H54 (cell line): ENCODE measurements around the gene RBM39.
"Not testable (repeated sequence)": the region's sequence is repeated elsewhere in the genome, so short reads cannot be mapped to it uniquely, and the experiment has no call there.

ENCODE experiments used
- DNase-seq: peaks from one replicate; pipeline ENCODE4 v3.0.0; 2011; ENCODE audit warnings: low spot score, mixed read lengths; ENCODE audit not compliant: insufficient read length
- FAIRE-seq: peaks from 3 replicates; lab custom pipeline; 2011; peaks lifted over from hg19 to GRCh38; lab: Jason Lieb, UNC
- POLR2A ChIP-seq: IDR thresholded peaks from 2 replicates; pipeline ENCODE4 v1.6.1; 2011; ENCODE audit warnings: low read depth, mild to moderate bottlenecking, low read length

Gene RBM39

GRCh38 chr20:35702051-35702823 lies 39.8 kb downstream of the RBM39 start:
- no peak for FAIRE-seq
- no peak for DNase-seq
- TF ChIP-seq POLR2A, result no peak

- FAIRE-seq, result no peak
- no peak for TF ChIP-seq POLR2A
- DNase-seq, result no peak
Measured at GRCh38 chr20:35700625-35701148, 41.4 kb downstream of the RBM39 start.

GRCh38 chr20:35699957-35700624 lies 42.0 kb downstream of the RBM39 start:
- no peak for TF ChIP-seq POLR2A
- no peak for FAIRE-seq
- no peak for DNase-seq

- TF ChIP-seq POLR2A, result peak; percentile 69
- FAIRE-seq (no peak), DNase-seq (peak; percentile 85)
Measured at GRCh38 chr20:35699127-35699956, 42.7 kb downstream of the RBM39 start, which contains the start of the genes NFS1 and ROMO1. TSS of gene NFS1 (minus strand) at chr20:35699352. CDS start at chr20:35699288, 64 bp downstream. TSS of gene ROMO1 (plus strand) at chr20:35699405. CDS start at chr20:35699633, 228 bp downstream.

- no peak for DNase-seq
- TF ChIP-seq POLR2A, result no peak
- no peak for FAIRE-seq
Measured at GRCh38 chr20:35698298-35699126, 43.5 kb downstream of the RBM39 start.

- no peak for FAIRE-seq
Measured at GRCh38 chr20:35697696-35698297, 44.3 kb downstream of the RBM39 start.

GRCh38 chr20:35695978-35696377 lies 46.1 kb downstream of the RBM39 start:
- TF ChIP-seq POLR2A, result no peak
- no peak for DNase-seq
- no peak for FAIRE-seq

More at GRCh38 chr20:35697696-35698297, 44.3 kb downstream of the RBM39 start:
- no peak for DNase-seq
- TF ChIP-seq POLR2A, result no peak

GRCh38 chr20:35695245-35695749 lies 46.8 kb downstream of the RBM39 start:
- TF ChIP-seq POLR2A, result no peak
- no peak for FAIRE-seq

GRCh38 chr20:35690265-35690664 lies 51.8 kb downstream of the RBM39 start:
- no peak for TF ChIP-seq POLR2A
- FAIRE-seq, result no peak
- no peak for DNase-seq

More at GRCh38 chr20:35695245-35695749, 46.8 kb downstream of the RBM39 start:
- DNase-seq, result no peak

- not testable (repeated sequence) for FAIRE-seq, DNase-seq
Measured at GRCh38 chr20:35686872-35687271, 55.2 kb downstream of the RBM39 start.

GRCh38 chr20:35685368-35685767 lies 56.7 kb downstream of the RBM39 start:
- not testable (repeated sequence) for FAIRE-seq, DNase-seq

GRCh38 chr20:35681960-35682359 lies 60.1 kb downstream of the RBM39 start:
- DNase-seq (no peak), FAIRE-seq (no peak)
- no peak for TF ChIP-seq POLR2A
